Mesenteric fat pad (tissue), 1 donor: ENCODE measurements around the gene MACO1. TPM values are rescaled to one million over a fixed set of nuclear protein-coding genes. Genes with fewer than 3 reads are reported as not detected.

Source experiments
- DNase-seq: peaks from one replicate; pipeline ENCODE4 v3.0.0-alpha.2; 2020; ENCODE audit warnings: low spot score
- total RNA-seq: library from RNA; stranded (reverse); fragmentation: NEBNext Ultra II Directional; extraction: Animal tissue kit (Norgen Biotek cat#: 25700); gene quantifications from one replicate; pipeline ENCODE4 v1.2.1, GENCODE V29; 2021
- donor health status: DM: yes; HTN: yes; CAD: no.

The MACO1 gene
- total RNA-seq, 1 donor from 2014 or later: 20.1 TPM

GRCh38 chr1:25520446-25521061, 89.9 kb downstream of the MACO1 start:
- no peak for DNase-seq

- DNase-seq: no peak
These were observed 91.4 kb downstream of the MACO1 start for GRCh38 chr1:25522031-25522655.

- DNase-seq: no peak
These were observed 92.8 kb downstream of the MACO1 start for GRCh38 chr1:25523542-25523941.

GRCh38 chr1:25524568-25525360, 94.1 kb downstream of the MACO1 start:
- DNase-seq: no peak

GRCh38 chr1:25525361-25525688, 94.6 kb downstream of the MACO1 start:
- DNase-seq: no peak

- DNase-seq: no peak
These were observed 96.1 kb downstream of the MACO1 start for GRCh38 chr1:25526753-25527152.

GRCh38 chr1:25527226-25527846, 96.6 kb downstream of the MACO1 start:
- DNase-seq: no peak

GRCh38 chr1:25527946-25528595, 97.4 kb downstream of the MACO1 start:
- DNase-seq: no peak

GRCh38 chr1:25528881-25529517, 98.3 kb downstream of the MACO1 start:
- DNase-seq: no peak

GRCh38 chr1:25529518-25530185, 99.0 kb downstream of the MACO1 start:
- DNase-seq: no peak

GRCh38 chr1:25530186-25531081, 99.7 kb downstream of the MACO1 start:
- no peak for DNase-seq

GRCh38 chr1:25531082-25531461, 100.4 kb downstream of the MACO1 start:
- no peak for DNase-seq

- no peak for DNase-seq
These were observed 102.3 kb downstream of the MACO1 start for GRCh38 chr1:25532970-25533369.

GRCh38 chr1:25533775-25534409, 103.2 kb downstream of the MACO1 start:
- DNase-seq: no peak

- DNase-seq: no peak
These were observed 103.7 kb downstream of the MACO1 start for GRCh38 chr1:25534410-25534788.

- DNase-seq: no peak
These were observed 105.4 kb downstream of the MACO1 start for GRCh38 chr1:25536124-25536523.

- no peak for DNase-seq
These were observed 106.6 kb downstream of the MACO1 start for GRCh38 chr1:25537153-25537831.

GRCh38 chr1:25538191-25538767, 107.6 kb downstream of the MACO1 start:
- DNase-seq: no peak
